ENCODE results near the gene TMEM243. TPM values are rescaled to one million over a fixed set of nuclear protein-coding genes. Genes with fewer than 3 reads are reported as not detected.
"Not testable (repeated sequence)": the region's sequence is repeated elsewhere in the genome, so short reads cannot be mapped to it uniquely, and the experiment has no call there.

TMEM243 gene, protein sequence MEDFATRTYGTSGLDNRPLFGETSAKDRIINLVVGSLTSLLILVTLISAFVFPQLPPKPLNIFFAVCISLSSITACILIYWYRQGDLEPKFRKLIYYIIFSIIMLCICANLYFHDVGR
- 10 to 100 TPM; 11.5 to 12.9 TPM for polyA plus RNA-seq

DNA sequence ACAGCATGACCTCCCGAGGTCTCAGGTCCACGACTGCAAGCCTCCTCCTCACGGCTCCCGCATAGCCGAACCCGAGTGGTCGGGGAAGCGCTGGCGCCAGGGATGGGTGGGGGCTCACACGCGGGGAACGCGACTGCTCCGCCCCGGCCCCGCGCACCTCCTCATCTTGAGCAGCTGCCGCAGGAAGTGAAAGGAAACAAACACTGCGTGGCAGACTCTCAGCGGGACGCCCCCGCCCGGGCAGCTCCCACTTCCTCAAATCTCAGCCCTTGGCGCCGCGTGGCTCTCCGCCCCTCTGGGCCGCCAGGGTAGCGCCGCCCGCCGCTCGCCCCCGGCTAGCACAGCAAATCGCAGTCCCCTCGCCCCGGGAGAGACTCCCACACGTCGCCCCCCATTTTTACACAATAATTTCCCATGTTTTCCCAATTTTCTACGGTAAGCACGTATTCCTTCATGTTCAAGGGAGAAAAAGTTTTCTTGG is at the start of gene TMEM243:
TSS of gene TMEM243 (minus strand) at position 188 of the 481 bp plus-strand sequence. CDS start 229 bp downstream, outside the sequence.
- Histone ChIP-seq H3K27me3 (ENCODE audit: control insufficient read depth in 1 of 2, insufficient read depth in 2 of 2, low read length in 2 of 2) (no peaks in the 10 kb centered on the region), H3K4me3 (ENCODE audit: low read depth in 1 of 2, low read length in 2 of 2) (peak within 1 kb of the TSS; percentile 87 to 95)

DNA sequence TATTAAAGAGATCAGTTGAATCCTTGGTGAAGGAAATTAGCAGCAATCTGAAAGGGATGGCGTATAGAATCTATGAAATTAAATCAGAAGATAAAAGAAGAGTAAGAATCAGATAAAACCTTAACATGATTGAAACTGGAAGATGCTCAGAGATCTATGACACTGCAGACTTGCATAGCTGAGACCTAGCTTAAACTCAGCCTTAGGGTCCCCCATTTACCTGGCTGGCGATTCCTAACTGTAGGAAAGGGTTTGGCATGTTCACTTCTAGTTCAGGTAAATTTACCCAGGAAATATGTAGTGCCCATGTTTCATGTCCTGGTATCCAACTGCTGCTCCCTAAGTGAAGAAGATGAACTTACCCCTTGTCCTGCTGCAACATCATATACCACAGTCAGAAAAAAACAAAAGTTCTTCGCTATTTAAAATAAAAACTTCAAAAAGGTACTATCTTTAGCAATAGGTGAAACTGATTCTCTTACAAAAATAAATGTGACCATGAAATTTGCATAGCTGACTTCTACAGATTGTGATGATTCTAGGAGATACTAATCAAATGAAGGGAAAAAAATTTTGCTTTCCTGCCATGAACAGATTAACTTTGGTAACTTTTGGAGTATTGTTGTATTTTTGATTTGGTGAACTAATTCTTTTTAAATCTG is 47.8 kb upstream of the TMEM243 start:
- H3K4me1 ChIP-seq (ENCODE audit: control insufficient read depth in 2 of 2, insufficient read depth in 2 of 2, low read length in 1 of 2): no peaks in the 10 kb centered on the region
- H3K9me3 ChIP-seq (ENCODE audit: control insufficient read depth in 2 of 2, insufficient read depth in 1 of 2, low read depth in 1 of 2, low read length in 1 of 2): no peaks in the 10 kb centered on the region
- H3K27me3 ChIP-seq (ENCODE audit: control insufficient read depth in 1 of 2, insufficient read depth in 2 of 2, low read length in 2 of 2): no peaks in the 10 kb centered on the region
- H3K27ac ChIP-seq (ENCODE audit: low read depth in 2 of 2, low read length in 1 of 2): no peak overlapping the region
- 76 to 81% methylated on average over 3 of the region's 3 CpGs for WGBS, 2 donors
- no peak overlapping the region for H3K4me3 ChIP-seq (ENCODE audit: low read depth in 1 of 2, low read length in 2 of 2)
- no peaks in the 10 kb centered on the region for H3K36me3 ChIP-seq (ENCODE audit: control insufficient read depth in 2 of 2, insufficient read depth in 2 of 2, low read length in 1 of 2)

More for the DNA sequence above, at the start of gene TMEM243:
- H3K9me3 ChIP-seq (ENCODE audit: control insufficient read depth in 2 of 2, insufficient read depth in 1 of 2, low read depth in 1 of 2, low read length in 1 of 2): no peaks in the 10 kb centered on the region
- H3K4me1 ChIP-seq (ENCODE audit: control insufficient read depth in 2 of 2, insufficient read depth in 2 of 2, low read length in 1 of 2): peaks cover 0 to 2% of the 10 kb centered on the region in 2 donors
- H3K27ac ChIP-seq (ENCODE audit: low read depth in 2 of 2, low read length in 1 of 2): peak within 1 kb of the TSS; percentile 84 to 91
- no peaks in the 10 kb centered on the region for H3K36me3 ChIP-seq (ENCODE audit: control insufficient read depth in 2 of 2, insufficient read depth in 2 of 2, low read length in 1 of 2)
- WGBS, 2 donors: 0 to 1% methylated on average over 41 of the region's 41 CpGs

GRCh38 chr7:87263537-87263936 is 44.0 kb upstream of the TMEM243 start:
- H3K4me3 ChIP-seq (ENCODE audit: low read depth in 1 of 2, low read length in 2 of 2): no peak overlapping the region
- H3K9me3 ChIP-seq (ENCODE audit: control insufficient read depth in 2 of 2, insufficient read depth in 1 of 2, low read depth in 1 of 2, low read length in 1 of 2): no peaks in the 10 kb centered on the region
- no peaks in the 10 kb centered on the region for H3K36me3 ChIP-seq (ENCODE audit: control insufficient read depth in 2 of 2, insufficient read depth in 2 of 2, low read length in 1 of 2)
- no peaks in the 10 kb centered on the region for H3K27me3 ChIP-seq (ENCODE audit: control insufficient read depth in 1 of 2, insufficient read depth in 2 of 2, low read length in 2 of 2)
- WGBS, 2 donors: 76 to 80% methylated on average over 8 of the region's 8 CpGs
- H3K4me1 ChIP-seq (ENCODE audit: control insufficient read depth in 2 of 2, insufficient read depth in 2 of 2, low read length in 1 of 2): no peaks in the 10 kb centered on the region
- H3K27ac ChIP-seq (ENCODE audit: low read depth in 2 of 2, low read length in 1 of 2): no peak overlapping the region

DNA sequence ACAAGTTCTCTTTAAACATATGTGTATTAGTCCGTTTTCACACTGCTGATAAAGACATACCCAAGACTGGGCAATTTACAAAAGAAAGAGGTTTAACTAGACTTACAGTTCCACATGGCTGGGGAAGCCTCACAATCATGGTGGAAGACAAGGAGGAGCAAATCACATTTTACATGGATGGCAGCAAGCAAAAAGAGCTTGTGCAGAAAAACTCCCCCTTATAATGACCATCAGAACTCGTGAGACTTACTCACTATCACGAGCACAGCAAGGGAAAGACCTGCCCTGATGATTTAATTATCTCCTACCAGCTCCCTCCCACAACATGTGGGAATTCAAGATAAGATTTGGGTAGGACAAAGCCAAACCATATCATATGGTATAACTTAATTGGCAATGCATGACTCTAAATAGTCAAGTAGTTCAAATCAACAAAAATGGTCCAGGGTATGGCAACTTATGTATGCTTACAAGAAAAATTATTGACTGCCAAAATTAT is 34.1 kb upstream of the TMEM243 start:
- H3K4me3 ChIP-seq (ENCODE audit: low read depth in 1 of 2, low read length in 2 of 2): no peak overlapping the region
- 72 to 78% methylated on average over 3 of the region's 3 CpGs for WGBS, 2 donors

DNA sequence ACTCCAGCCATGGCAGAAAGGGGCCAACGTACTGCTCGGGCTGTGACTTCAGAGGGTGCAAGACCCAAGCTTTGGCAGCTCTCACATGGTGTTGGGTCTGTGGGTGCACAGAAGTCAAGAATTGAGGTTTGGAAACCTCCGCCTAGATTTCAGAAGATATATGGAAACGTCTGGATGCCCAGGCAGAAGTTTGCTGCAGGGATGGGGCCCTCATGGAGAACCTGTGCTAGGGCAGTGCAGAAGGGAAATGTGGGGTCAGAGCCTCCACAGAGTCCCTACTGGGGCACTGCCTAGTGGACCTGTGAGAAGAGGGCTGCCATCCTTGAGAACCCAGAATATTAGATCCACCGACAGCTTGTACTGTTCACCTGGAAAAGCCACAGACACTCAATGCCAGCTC is 26.1 kb upstream of the TMEM243 start:
- 88 to 89% methylated on average over 5 of the region's 5 CpGs for WGBS, 2 donors
- H3K27ac ChIP-seq (ENCODE audit: low read depth in 2 of 2, low read length in 1 of 2); H3K9me3 ChIP-seq (ENCODE audit: control insufficient read depth in 2 of 2, insufficient read depth in 1 of 2, low read depth in 1 of 2, low read length in 1 of 2); H3K27me3 ChIP-seq (ENCODE audit: control insufficient read depth in 1 of 2, insufficient read depth in 2 of 2, low read length in 2 of 2); H3K36me3 ChIP-seq (ENCODE audit: control insufficient read depth in 2 of 2, insufficient read depth in 2 of 2, low read length in 1 of 2); H3K4me3 ChIP-seq (ENCODE audit: low read depth in 1 of 2, low read length in 2 of 2); H3K4me1 ChIP-seq (ENCODE audit: control insufficient read depth in 2 of 2, insufficient read depth in 2 of 2, low read length in 1 of 2): not testable (repeated sequence)

More for the DNA sequence above, 34.1 kb upstream of the TMEM243 start:
- Histone ChIP-seq H3K4me1 (ENCODE audit: control insufficient read depth in 2 of 2, insufficient read depth in 2 of 2, low read length in 1 of 2) (no peaks in the 10 kb centered on the region), H3K27ac (ENCODE audit: low read depth in 2 of 2, low read length in 1 of 2) (no peak overlapping the region), H3K9me3 (ENCODE audit: control insufficient read depth in 2 of 2, insufficient read depth in 1 of 2, low read depth in 1 of 2, low read length in 1 of 2) (no peaks in the 10 kb centered on the region), H3K36me3 (ENCODE audit: control insufficient read depth in 2 of 2, insufficient read depth in 2 of 2, low read length in 1 of 2) (no peaks in the 10 kb centered on the region), H3K27me3 (ENCODE audit: control insufficient read depth in 1 of 2, insufficient read depth in 2 of 2, low read length in 2 of 2) (no peaks in the 10 kb centered on the region)

GRCh38 chr7:87238464-87239051 is 19.0 kb upstream of the TMEM243 start:
- whole genome bisulfite sequencing, 2 donors: 63 to 68% methylated on average over 10 to 11 of the region's 11 CpGs

GRCh38 chr7:87234949-87235348 is 15.4 kb upstream of the TMEM243 start:
- Histone ChIP-seq H3K4me1 (ENCODE audit: control insufficient read depth in 2 of 2, insufficient read depth in 2 of 2, low read length in 1 of 2) (peaks cover 2 to 3% of the 10 kb centered on the region in 2 donors), H3K27ac (ENCODE audit: low read depth in 2 of 2, low read length in 1 of 2) (no peak overlapping the region), H3K4me3 (ENCODE audit: low read depth in 1 of 2, low read length in 2 of 2) (no peak overlapping the region), H3K27me3 (ENCODE audit: control insufficient read depth in 1 of 2, insufficient read depth in 2 of 2, low read length in 2 of 2) (no peaks in the 10 kb centered on the region), H3K9me3 (ENCODE audit: control insufficient read depth in 2 of 2, insufficient read depth in 1 of 2, low read depth in 1 of 2, low read length in 1 of 2) (no peaks in the 10 kb centered on the region), H3K36me3 (ENCODE audit: control insufficient read depth in 2 of 2, insufficient read depth in 2 of 2, low read length in 1 of 2) (no peaks in the 10 kb centered on the region)

More at GRCh38 chr7:87238464-87239051, 19.0 kb upstream of the TMEM243 start:
- H3K9me3 ChIP-seq (ENCODE audit: control insufficient read depth in 2 of 2, insufficient read depth in 1 of 2, low read depth in 1 of 2, low read length in 1 of 2); H3K27me3 ChIP-seq (ENCODE audit: control insufficient read depth in 1 of 2, insufficient read depth in 2 of 2, low read length in 2 of 2); H3K4me1 ChIP-seq (ENCODE audit: control insufficient read depth in 2 of 2, insufficient read depth in 2 of 2, low read length in 1 of 2); H3K27ac ChIP-seq (ENCODE audit: low read depth in 2 of 2, low read length in 1 of 2); H3K4me3 ChIP-seq (ENCODE audit: low read depth in 1 of 2, low read length in 2 of 2); H3K36me3 ChIP-seq (ENCODE audit: control insufficient read depth in 2 of 2, insufficient read depth in 2 of 2, low read length in 1 of 2): not testable (repeated sequence)

DNA sequence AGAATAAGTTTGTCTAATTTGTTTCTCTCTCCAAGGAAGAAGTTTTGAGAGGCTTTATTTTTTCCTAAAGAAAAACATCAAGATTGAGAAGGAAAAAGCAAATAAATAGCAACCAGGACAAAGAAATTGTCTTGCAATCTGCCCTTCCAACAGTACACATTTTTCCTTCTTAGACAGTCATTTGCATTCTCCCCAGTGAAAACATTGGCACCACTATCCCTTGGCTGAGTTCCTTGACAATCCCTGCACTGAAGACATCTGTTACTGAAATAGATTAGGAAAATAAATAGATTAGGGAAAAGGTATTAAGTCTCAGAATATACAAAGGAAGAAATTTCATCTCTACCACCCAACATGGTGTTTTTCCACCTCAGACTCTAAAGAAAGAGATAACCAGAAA is 12.2 kb upstream of the TMEM243 start:
- Histone ChIP-seq H3K27me3 (ENCODE audit: control insufficient read depth in 1 of 2, insufficient read depth in 2 of 2, low read length in 2 of 2) (no peaks in the 10 kb centered on the region), H3K4me1 (ENCODE audit: control insufficient read depth in 2 of 2, insufficient read depth in 2 of 2, low read length in 1 of 2) (peaks cover 2 to 3% of the 10 kb centered on the region in 2 donors), H3K27ac (ENCODE audit: low read depth in 2 of 2, low read length in 1 of 2) (no peak overlapping the region), H3K36me3 (ENCODE audit: control insufficient read depth in 2 of 2, insufficient read depth in 2 of 2, low read length in 1 of 2) (no peaks in the 10 kb centered on the region), H3K4me3 (ENCODE audit: low read depth in 1 of 2, low read length in 2 of 2) (no peak overlapping the region), H3K9me3 (ENCODE audit: control insufficient read depth in 2 of 2, insufficient read depth in 1 of 2, low read depth in 1 of 2, low read length in 1 of 2) (no peaks in the 10 kb centered on the region)

DNA sequence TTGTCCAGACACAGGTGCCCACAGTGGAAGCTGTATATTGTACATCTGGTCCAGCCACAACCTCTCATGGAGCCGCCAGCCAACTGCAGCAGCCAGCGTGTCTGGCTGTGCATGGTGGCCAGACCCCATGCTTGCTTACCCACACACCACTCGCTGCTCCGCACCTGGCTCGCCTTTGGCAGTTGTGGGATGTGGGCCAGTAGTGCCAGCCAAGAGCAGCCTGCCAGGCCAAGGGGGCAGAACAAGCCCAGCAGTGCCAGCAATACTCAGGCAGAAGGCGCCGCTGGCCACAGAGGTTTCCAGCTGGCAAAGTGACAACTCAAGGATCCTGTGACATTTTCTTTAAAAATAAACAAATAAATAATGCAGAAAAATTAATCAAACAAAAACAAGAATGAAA is 11.7 kb upstream of the TMEM243 start:
- Histone ChIP-seq H3K36me3 (ENCODE audit: control insufficient read depth in 2 of 2, insufficient read depth in 2 of 2, low read length in 1 of 2) (no peaks in the 10 kb centered on the region), H3K4me1 (ENCODE audit: control insufficient read depth in 2 of 2, insufficient read depth in 2 of 2, low read length in 1 of 2) (peaks cover 2 to 3% of the 10 kb centered on the region in 2 donors), H3K9me3 (ENCODE audit: control insufficient read depth in 2 of 2, insufficient read depth in 1 of 2, low read depth in 1 of 2, low read length in 1 of 2) (no peaks in the 10 kb centered on the region), H3K27me3 (ENCODE audit: control insufficient read depth in 1 of 2, insufficient read depth in 2 of 2, low read length in 2 of 2) (no peaks in the 10 kb centered on the region), H3K4me3 (ENCODE audit: low read depth in 1 of 2, low read length in 2 of 2) (no peak overlapping the region), H3K27ac (ENCODE audit: low read depth in 2 of 2, low read length in 1 of 2) (no peak overlapping the region)
- 34 to 44% methylated on average over 7 of the region's 7 CpGs for WGBS, 2 donors

All from esophagus (tissue), 2 donors.